ENCODE results near the gene ZNF575. TPM values are rescaled to one million over a fixed set of nuclear protein-coding genes. Genes with fewer than 3 reads are reported as not detected.

ZNF575 gene
- total RNA-seq, 2 donors from 2014 or later = 6.4 to 11.3 TPM

- Histone ChIP-seq H3K4me3 (no peak overlapping the region), H3K4me1 (no peaks in the 10 kb centered on the region), H3K27me3 (no peaks in the 10 kb centered on the region), H3K9me3 (no peaks in the 10 kb centered on the region), H3K27ac (no peak overlapping the region), H3K36me3 (no peaks in the 10 kb centered on the region), H3K9ac (ENCODE audit: low read depth in 2 of 2, low read length in 2 of 2) (no peak overlapping the region)
- intact Hi-C loops (cut with DNase I) = loop anchor here (10.0 kb wide), 1 partner anchor 264 kb away; the partner anchor contains the start of gene LYPD5
- TF ChIP-seq, protein P1, sequence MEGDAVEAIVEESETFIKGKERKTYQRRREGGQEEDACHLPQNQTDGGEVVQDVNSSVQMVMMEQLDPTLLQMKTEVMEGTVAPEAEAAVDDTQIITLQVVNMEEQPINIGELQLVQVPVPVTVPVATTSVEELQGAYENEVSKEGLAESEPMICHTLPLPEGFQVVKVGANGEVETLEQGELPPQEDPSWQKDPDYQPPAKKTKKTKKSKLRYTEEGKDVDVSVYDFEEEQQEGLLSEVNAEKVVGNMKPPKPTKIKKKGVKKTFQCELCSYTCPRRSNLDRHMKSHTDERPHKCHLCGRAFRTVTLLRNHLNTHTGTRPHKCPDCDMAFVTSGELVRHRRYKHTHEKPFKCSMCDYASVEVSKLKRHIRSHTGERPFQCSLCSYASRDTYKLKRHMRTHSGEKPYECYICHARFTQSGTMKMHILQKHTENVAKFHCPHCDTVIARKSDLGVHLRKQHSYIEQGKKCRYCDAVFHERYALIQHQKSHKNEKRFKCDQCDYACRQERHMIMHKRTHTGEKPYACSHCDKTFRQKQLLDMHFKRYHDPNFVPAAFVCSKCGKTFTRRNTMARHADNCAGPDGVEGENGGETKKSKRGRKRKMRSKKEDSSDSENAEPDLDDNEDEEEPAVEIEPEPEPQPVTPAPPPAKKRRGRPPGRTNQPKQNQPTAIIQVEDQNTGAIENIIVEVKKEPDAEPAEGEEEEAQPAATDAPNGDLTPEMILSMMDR (IDR thresholded peaks at IDR 0.05) = no peak
- DNase-seq = no peak
Observed at GRCh38 chr19:43540381-43540780, 7.4 kb downstream of the ZNF575 start.

DNA sequence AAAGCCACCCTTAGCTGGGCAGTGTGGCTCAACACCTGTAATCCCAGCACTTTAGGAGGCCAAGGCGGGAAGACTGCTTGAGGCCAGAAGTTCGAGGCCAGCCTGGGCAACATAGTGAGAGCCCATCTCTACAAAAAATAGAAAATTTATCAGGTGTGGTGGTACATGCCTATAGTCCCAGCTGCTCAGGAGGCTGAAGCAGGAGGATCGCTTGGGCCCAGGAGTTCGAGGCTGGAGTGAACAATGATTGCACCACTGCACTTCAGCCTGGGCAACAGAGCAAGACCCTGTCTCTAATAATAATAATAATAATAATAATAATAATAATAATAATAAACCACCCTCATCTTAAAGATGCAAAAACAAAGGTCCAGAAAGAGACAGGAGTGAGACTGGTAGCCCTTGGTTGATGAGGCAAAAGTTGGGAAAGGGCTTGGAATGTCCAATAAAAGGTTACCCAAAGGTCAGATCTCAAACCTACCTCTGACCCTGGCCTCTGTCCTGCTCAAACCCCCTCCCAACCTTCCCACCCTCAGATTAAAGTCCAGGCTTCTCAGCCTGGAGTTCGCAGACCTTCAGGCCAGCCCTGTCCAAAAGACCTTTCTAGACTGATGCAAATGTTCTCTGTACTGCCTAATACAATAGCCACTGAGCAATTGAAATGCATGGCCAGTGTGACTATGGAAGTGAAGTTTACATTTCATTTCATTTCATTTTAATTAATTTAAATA is 9.1 kb downstream of the ZNF575 start:
- DNase-seq = no peak
- intact Hi-C loops (cut with DNase I) = loop anchor here (10.0 kb wide), 1 partner anchor 263 kb away; the partner anchor contains the start of gene LYPD5
- Histone ChIP-seq H3K9me3 (no peaks in the 10 kb centered on the region), H3K27ac (no peak overlapping the region), H3K27me3 (no peaks in the 10 kb centered on the region), H3K4me1 (no peaks in the 10 kb centered on the region), H3K4me3 (no peak overlapping the region), H3K9ac (ENCODE audit: low read depth in 2 of 2, low read length in 2 of 2) (no peak overlapping the region), H3K36me3 (no peaks in the 10 kb centered on the region)
- TF ChIP-seq, protein P1 (IDR thresholded peaks at IDR 0.05) = no peak

GRCh38 chr19:43544077-43544476 is 11.1 kb downstream of the ZNF575 start:
- no peak for DNase-seq
- Histone ChIP-seq H3K4me1 (no peaks in the 10 kb centered on the region), H3K9me3 (no peaks in the 10 kb centered on the region), H3K27ac (no peak overlapping the region), H3K36me3 (no peaks in the 10 kb centered on the region), H3K27me3 (no peaks in the 10 kb centered on the region), H3K9ac (ENCODE audit: low read depth in 2 of 2, low read length in 2 of 2) (no peak overlapping the region), H3K4me3 (no peak overlapping the region)
- TF ChIP-seq, protein P1 (IDR thresholded peaks at IDR 0.05) = no peak
- intact Hi-C loops (cut with DNase I) = loop anchor here (10.0 kb wide), 1 partner anchor 261 kb away; the partner anchor contains the start of gene LYPD5

DNA sequence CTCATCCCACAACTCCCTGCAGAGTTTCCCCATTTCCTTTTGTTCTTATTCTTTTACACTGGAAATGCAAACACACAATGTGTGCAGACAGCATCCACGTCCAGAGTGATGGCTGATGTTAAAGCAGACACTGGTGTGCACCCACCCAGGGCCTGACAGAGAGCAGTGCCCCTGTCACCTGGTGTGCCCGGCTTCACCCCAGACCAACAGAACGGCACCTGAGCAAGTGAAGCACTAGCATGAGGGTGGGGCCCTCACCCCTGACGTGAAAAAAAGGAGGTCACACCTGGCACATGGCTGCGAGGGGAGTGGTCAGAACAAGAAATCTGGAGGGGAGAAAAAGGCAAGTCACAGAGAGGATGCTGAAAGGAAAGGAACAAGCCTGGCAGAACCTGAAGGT is 12.3 kb downstream of the ZNF575 start:
- TF ChIP-seq, protein P1 (IDR thresholded peaks at IDR 0.05) = no peak
- no peak for DNase-seq
- Histone ChIP-seq H3K9me3 (no peaks in the 10 kb centered on the region), H3K4me1 (no peaks in the 10 kb centered on the region), H3K4me3 (no peak overlapping the region), H3K27me3 (no peaks in the 10 kb centered on the region), H3K36me3 (no peaks in the 10 kb centered on the region), H3K9ac (ENCODE audit: low read depth in 2 of 2, low read length in 2 of 2) (no peak overlapping the region), H3K27ac (no peak overlapping the region)
- intact Hi-C loops (cut with DNase I) = loop anchor here (10.0 kb wide), 1 partner anchor 260 kb away; the partner anchor contains the start of gene LYPD5

- TF ChIP-seq, protein P1 (IDR thresholded peaks at IDR 0.05) = no peak
- no peak for DNase-seq
- Histone ChIP-seq H3K9ac (ENCODE audit: low read depth in 2 of 2, low read length in 2 of 2) (no peak overlapping the region), H3K27me3 (no peaks in the 10 kb centered on the region), H3K27ac (no peak overlapping the region), H3K9me3 (no peaks in the 10 kb centered on the region), H3K4me1 (no peaks in the 10 kb centered on the region), H3K36me3 (no peaks in the 10 kb centered on the region), H3K4me3 (no peak overlapping the region)
- intact Hi-C loops (cut with DNase I) = loop anchor here (10.0 kb wide), 1 partner anchor 259 kb away; the partner anchor contains the start of gene LYPD5
Observed at GRCh38 chr19:43545981-43546380, 13.0 kb downstream of the ZNF575 start.

Data from colonic mucosa (tissue), 4 donors.